H9 (cell line): ENCODE measurements around the gene TXNL4A. TPM values are rescaled to one million over a fixed set of nuclear protein-coding genes. Genes with fewer than 3 reads are reported as not detected.

Source experiments
- DNase-seq: peaks from one replicate; pipeline ENCODE4 v3.0.0-alpha.2; 2017
- H2AFZ ChIP-seq: one replicate; pipeline ENCODE4 v1.6.1; 2013; ENCODE audit warnings: mild to moderate bottlenecking, low read length, control low read depth, moderate library complexity
- H2AK5ac ChIP-seq: 2 replicates; pipeline ENCODE4 v1.6.1; 2013; ENCODE audit warnings: low read length, control low read depth, mixed read lengths; ENCODE audit not compliant: insufficient read length
- H2BK120ac ChIP-seq: one replicate; pipeline ENCODE4 v1.6.1; 2013; ENCODE audit warnings: low read depth, mild to moderate bottlenecking, low read length, control low read depth, inconsistent platforms; ENCODE audit not compliant: poor library complexity, severe bottlenecking
- H2BK12ac ChIP-seq: 2 replicates; pipeline ENCODE4 v1.6.1; 2013; ENCODE audit warnings: low read length, control low read depth, mixed read lengths, low read depth; ENCODE audit not compliant: insufficient read length
- H2BK15ac ChIP-seq: 2 replicates; pipeline ENCODE4 v1.6.1; 2013; ENCODE audit warnings: low read depth, low read length, control low read depth
- H2BK20ac ChIP-seq: one replicate; pipeline ENCODE4 v1.6.1; 2013; ENCODE audit warnings: low read depth, mild to moderate bottlenecking, low read length, control low read depth, inconsistent platforms; ENCODE audit not compliant: poor library complexity, severe bottlenecking
- H2BK5ac ChIP-seq: 2 replicates; pipeline ENCODE4 v1.6.1; 2013; ENCODE audit warnings: low read length, control low read depth, mixed read lengths; ENCODE audit not compliant: insufficient read length
- H3K14ac ChIP-seq: 2 replicates; pipeline ENCODE4 v1.6.1; 2013; ENCODE audit warnings: low read length, control low read depth; ENCODE audit not compliant: insufficient read depth
- H3K18ac ChIP-seq: 2 replicates; pipeline ENCODE4 v1.6.1; 2013; ENCODE audit warnings: low read depth, mild to moderate bottlenecking, mixed read lengths, low read length, control low read depth; ENCODE audit not compliant: insufficient read length
- H3K23ac ChIP-seq: 2 replicates; pipeline ENCODE4 v1.6.1; 2013; ENCODE audit warnings: low read length, control low read depth, mixed read lengths, low read depth; ENCODE audit not compliant: insufficient read length
- H3K23me2 ChIP-seq: 2 replicates; pipeline ENCODE4 v1.6.1; 2013; ENCODE audit warnings: low read depth, mild to moderate bottlenecking, mixed read lengths, low read length, control low read depth; ENCODE audit not compliant: insufficient read length, poor library complexity, severe bottlenecking
- H3K27ac ChIP-seq: 2 replicates; pipeline ENCODE4 v1.5.1; 2013; ENCODE audit warnings: low read length, control low read depth, mixed read lengths, low read depth; ENCODE audit not compliant: insufficient read length
- H3K27me3 ChIP-seq: 2 replicates; pipeline ENCODE4 v1.6.1; 2013; ENCODE audit warnings: low read length, control low read depth, inconsistent platforms; ENCODE audit not compliant: insufficient read depth
- H3K4ac ChIP-seq: 2 replicates; pipeline ENCODE4 v1.6.1; 2013; ENCODE audit warnings: low read depth, mild to moderate bottlenecking, control low read depth, inconsistent platforms, low read length, moderate library complexity
- H3K4me1 ChIP-seq: 2 replicates; pipeline ENCODE4 v1.6.1; 2013; ENCODE audit warnings: low read length, control low read depth, inconsistent platforms; ENCODE audit not compliant: insufficient read depth
- H3K4me2 ChIP-seq: 2 replicates; pipeline ENCODE4 v1.6.1; 2013; ENCODE audit warnings: low read length, control low read depth, mixed read lengths; ENCODE audit not compliant: insufficient read length, insufficient read depth
- H3K56ac ChIP-seq: 2 replicates; pipeline ENCODE4 v1.6.1; 2013; ENCODE audit warnings: low read depth, mild to moderate bottlenecking, mixed read lengths, low read length, control low read depth; ENCODE audit not compliant: insufficient read length
- H3K79me1 ChIP-seq: 2 replicates; pipeline ENCODE4 v1.6.1; 2013; ENCODE audit warnings: low read depth, mild to moderate bottlenecking, moderate library complexity, low read length, control low read depth, inconsistent platforms; ENCODE audit not compliant: insufficient read depth, poor library complexity, severe bottlenecking
- H3K79me2 ChIP-seq: 2 replicates; pipeline ENCODE4 v1.6.1; 2013; ENCODE audit warnings: low read length, control low read depth, inconsistent platforms; ENCODE audit not compliant: insufficient read depth
- H3K9ac ChIP-seq: 2 replicates; pipeline ENCODE4 v1.6.1; 2013; ENCODE audit warnings: low read length, control low read depth, mixed read lengths; ENCODE audit not compliant: insufficient read length; ENCODE audit errors: extremely low read depth
- H3K9me3 ChIP-seq: one replicate; pipeline ENCODE4 v1.6.1; 2013; ENCODE audit warnings: low read depth, low read length, inconsistent platforms; ENCODE audit not compliant: control insufficient read depth
- H3T11ph ChIP-seq: one replicate; pipeline ENCODE4 v1.6.1; 2013; ENCODE audit warnings: mild to moderate bottlenecking, low read length, control low read depth, inconsistent platforms
- H4K20me1 ChIP-seq: one replicate; pipeline ENCODE4 v1.6.1; 2013; ENCODE audit not compliant: control insufficient read depth, insufficient read length, insufficient read depth
- H4K5ac ChIP-seq: 2 replicates; pipeline ENCODE4 v1.6.1; 2013; ENCODE audit warnings: low read depth, mild to moderate bottlenecking, mixed read lengths, low read length, control low read depth; ENCODE audit not compliant: insufficient read length
- H4K8ac ChIP-seq: replicated peaks from 2 replicates; pipeline ENCODE4 v1.6.1; 2013; ENCODE audit warnings: low read length, control low read depth, mixed read lengths, low read depth; ENCODE audit not compliant: insufficient read length
- H4K91ac ChIP-seq: 2 replicates; pipeline ENCODE4 v1.6.1; 2013; ENCODE audit warnings: low read depth, mild to moderate bottlenecking, moderate library complexity, mixed read lengths, low read length, control low read depth; ENCODE audit not compliant: insufficient read length
- H3K27ac Mint-ChIP-seq, 3 experiments: 2 replicates in 2 of 3; 3 replicates in 1 of 3; pipeline ENCODE4 v1.8.0; 2020 to 2021; ENCODE audit warnings: mixed read lengths in 3 of 3, mild to moderate bottlenecking in 1 of 3, moderate library complexity in 1 of 3
- H3K27me3 Mint-ChIP-seq: 2 replicates; pipeline ENCODE4 v1.8.0; 2021; ENCODE audit warnings: low read depth, mild to moderate bottlenecking, moderate library complexity, mixed read lengths
- H3K36me3 Mint-ChIP-seq, 3 experiments: 2 replicates in 2 of 3; 3 replicates in 1 of 3; pipeline ENCODE4 v1.8.0; 2020 to 2021; ENCODE audit warnings: low read depth in 3 of 3, mixed read lengths in 3 of 3; ENCODE audit not compliant: insufficient read depth in 1 of 3
- H3K4me1 Mint-ChIP-seq, 2 experiments: 2 replicates each; pipeline ENCODE4 v1.8.0; 2020; ENCODE audit warnings: mixed read lengths in 2 of 2
- H3K4me3 Mint-ChIP-seq, 2 experiments: 2 replicates in 1 of 2; 3 replicates in 1 of 2; pipeline ENCODE4 v1.8.0; 2020 to 2021; ENCODE audit warnings: mild to moderate bottlenecking in 2 of 2, mixed read lengths in 2 of 2, moderate library complexity in 1 of 2
- H3K9me3 Mint-ChIP-seq, 2 experiments: 2 replicates in 1 of 2; 3 replicates in 1 of 2; pipeline ENCODE4 v1.8.0; 2020; ENCODE audit warnings: mild to moderate bottlenecking in 2 of 2, mixed read lengths in 2 of 2, moderate library complexity in 1 of 2
- CTCF ChIP-seq: fragments of 200-600 bp; sonication (generic); conservative IDR thresholded peaks from 3 replicates; pipeline ENCODE4 v1.8.0; 2021; ENCODE audit warnings: antibody characterized with exemption, mild to moderate bottlenecking
- WGBS: extraction: QIAGEN DNeasy Blood & Tissue Kit; methylation state at CpG from one replicate; pipeline ENCODE4 v1.1.7; 2013; ENCODE audit warnings: missing lambda C conversion rate, low lambda C conversion rate, mixed read lengths; ENCODE audit not compliant: insufficient read length; ENCODE audit errors: extremely low coverage; 5-methylcytosine and 5-hydroxymethylcytosine counted together
- total RNA-seq: library from RNA; stranded (reverse); gene quantifications from 2 replicates; pipeline ENCODE4 v1.2.1, GENCODE V29; 2021

The TXNL4A gene
- total RNA-seq, 1 experiment from 2014 or later = 163 TPM

GRCh38 chr18:80023173-80023572 lies 34.8 kb upstream of the TXNL4A start:
- Histone ChIP-seq H3K9me3 (peaks cover 62% of the 10 kb centered on the region), H3K23me2 (no peaks in the 10 kb centered on the region), H2BK12ac (no peak overlapping the region), H3K27ac (no peak overlapping the region), H2AFZ (no peak overlapping the region), H3K14ac (no peak overlapping the region), H3K23ac (no peak overlapping the region), H2BK120ac (no peak overlapping the region), H3K27me3 (no peaks in the 10 kb centered on the region), H2BK20ac (no peak overlapping the region), H4K20me1 (no peaks in the 10 kb centered on the region), H2AK5ac (no peak overlapping the region), H2BK15ac (no peak overlapping the region), H4K5ac (no peak overlapping the region), H4K91ac (no peak overlapping the region), H3T11ph (no peak overlapping the region), H3K4me1 (no peaks in the 10 kb centered on the region), H4K8ac (no peak overlapping the region), H3K9ac (no peak overlapping the region), H3K4ac (no peak overlapping the region), H3K56ac (no peak overlapping the region), H3K18ac (no peak overlapping the region), H3K79me1 (no peaks in the 10 kb centered on the region), H3K4me2 (no peak overlapping the region), H3K79me2 (no peaks in the 10 kb centered on the region), H2BK5ac (no peak overlapping the region)
- H3K36me3 Mint-ChIP-seq = peaks cover 12 to 53% (median 48%) of the 10 kb centered on the region in 3 experiments
- no peak for DNase-seq
- H3K27me3 Mint-ChIP-seq = peaks cover 12% of the 10 kb centered on the region
- no peak overlapping the region for H3K4me3 Mint-ChIP-seq
- no peak overlapping the region for H3K27ac Mint-ChIP-seq
- H3K9me3 Mint-ChIP-seq = peaks cover 72 to 73% of the 10 kb centered on the region in 2 experiments
- no peaks in the 10 kb centered on the region for H3K4me1 Mint-ChIP-seq
- no CpG with 5 or more reads among the region's 4 CpGs for WGBS
- peak; percentile 71 for TF ChIP-seq CTCF
